HG02852 (cell line): ENCODE data around the gene CARM1.
"Not testable (repeated sequence)": the region's sequence is repeated elsewhere in the genome, so short reads cannot be mapped to it uniquely, and the experiment has no call there.

Source experiments
- ATAC-seq: cut with Tn5 transposase; IDR thresholded peaks from one replicate; pipeline ENCODE4 v1.9.1; 2021; ENCODE audit warnings: mild to moderate bottlenecking, moderate library complexity; ENCODE audit not compliant: unreplicated experiment

The CARM1 gene

GRCh38 chr19:10927730-10928562 is 56.6 kb downstream of the CARM1 start:
- no peak for ATAC-seq

- peak; percentile 73 for ATAC-seq
Observed at GRCh38 chr19:10928563-10929401, 57.4 kb downstream of the CARM1 start, which contains the start of the genes TIMM29 and YIPF2. TIMM29 (plus strand) TSS chr19:10928811; CDS start chr19:10928823, 12 bp downstream. YIPF2 (minus strand) TSS chr19:10928639; CDS start chr19:10928410, 229 bp downstream.

GRCh38 chr19:10929402-10929794 is 58.0 kb downstream of the CARM1 start:
- ATAC-seq: no peak

GRCh38 chr19:10935371-10936059 is 64.2 kb downstream of the CARM1 start:
- no peak for ATAC-seq

GRCh38 chr19:10936661-10937084 is 65.3 kb downstream of the CARM1 start:
- no peak for ATAC-seq

GRCh38 chr19:10941649-10942048 is 70.3 kb downstream of the CARM1 start:
- not testable (repeated sequence) for ATAC-seq

GRCh38 chr19:10943412-10943811 is 72.1 kb downstream of the CARM1 start:
- ATAC-seq: not testable (repeated sequence)

GRCh38 chr19:10945264-10945663 is 73.9 kb downstream of the CARM1 start:
- ATAC-seq: no peak

- no peak for ATAC-seq
Observed at GRCh38 chr19:10946958-10947657, 75.8 kb downstream of the CARM1 start.

GRCh38 chr19:10952809-10953208 is 81.5 kb downstream of the CARM1 start:
- ATAC-seq: no peak

GRCh38 chr19:10959277-10959968 is 88.1 kb downstream of the CARM1 start:
- not testable (repeated sequence) for ATAC-seq

GRCh38 chr19:10960314-10961072 is 89.1 kb downstream of the CARM1 start, which contains the start of gene SMARCA4:
SMARCA4 (plus strand) TSS chr19:10961030; CDS start chr19:10984152, 23,122 bp downstream.
- peak; percentile 70 for ATAC-seq

- ATAC-seq: peak; percentile 37
Observed at GRCh38 chr19:10961073-10961860, 89.9 kb downstream of the CARM1 start.

- no peak for ATAC-seq
Observed at GRCh38 chr19:10962863-10963262, 91.5 kb downstream of the CARM1 start.

GRCh38 chr19:10963865-10964264 is 92.5 kb downstream of the CARM1 start:
- no peak for ATAC-seq

GRCh38 chr19:10964903-10965302 is 93.5 kb downstream of the CARM1 start:
- ATAC-seq: no peak

GRCh38 chr19:10965398-10965797 is 94.0 kb downstream of the CARM1 start:
- no peak for ATAC-seq

- no peak for ATAC-seq
Observed at GRCh38 chr19:10966809-10967208, 95.5 kb downstream of the CARM1 start.
